ENCODE data around the gene YBX2. TPM values are rescaled to one million over a fixed set of nuclear protein-coding genes. Genes with fewer than 3 reads are reported as not detected.

YBX2 gene
- total and polyA plus RNA-seq, 5 donors, result 1.4 to 5.3 (median 1.9) TPM

- ATAC-seq (no peak), DNase-seq (peak in 1 of 3 donors; percentile 13)
- intact Hi-C loops (cut with DNase I), result no loop called here
- Histone ChIP-seq H3K4me3 (ENCODE audit: low read length) (peak overlapping the region; percentile 73), H3K4me1 (ENCODE audit: control insufficient read depth, insufficient read depth, low read length) (peaks cover 9% of the 10 kb centered on the region), H3K9me3 (ENCODE audit: control insufficient read depth, low read length) (no peaks in the 10 kb centered on the region), H3K27ac (ENCODE audit: low read length) (peak overlapping the region; percentile 95), H3K27me3 (ENCODE audit: control insufficient read depth, insufficient read depth) (no peaks in the 10 kb centered on the region)
- 30% methylated on average over 9 of the region's 9 CpGs for WGBS
These were observed 53.2 kb downstream of the YBX2 start for GRCh38 chr17:7241090-7241733.

- H3K27ac ChIP-seq (ENCODE audit: low read length), result no peak overlapping the region
- intact Hi-C loops (cut with DNase I), result no loop called here
- no peaks in the 10 kb centered on the region for H3K27me3 ChIP-seq (ENCODE audit: control insufficient read depth, insufficient read depth)
- ATAC-seq (no peak), DNase-seq (no peak)
- H3K4me1 ChIP-seq (ENCODE audit: control insufficient read depth, insufficient read depth, low read length), result peaks cover 9% of the 10 kb centered on the region
- 56% methylated on average over 4 of the region's 4 CpGs for WGBS
- no peaks in the 10 kb centered on the region for H3K9me3 ChIP-seq (ENCODE audit: control insufficient read depth, low read length)
- peak overlapping the region; percentile 73 for H3K4me3 ChIP-seq (ENCODE audit: low read length)
These were observed 54.1 kb downstream of the YBX2 start for GRCh38 chr17:7240375-7240774.

GRCh38 chr17:7239091-7240027, 55.1 kb downstream of the YBX2 start, which contains the start of gene PHF23:
TSS of gene PHF23 (minus strand) at chr17:7239457. CDS start at chr17:7239279, 178 bp downstream.
- under 1% methylated on average over 72 of the region's 72 CpGs for WGBS
- H3K4me3 ChIP-seq (ENCODE audit: low read length), result peak within 1 kb of the TSS; percentile 97
- H3K9me3 ChIP-seq (ENCODE audit: control insufficient read depth, low read length), result no peaks in the 10 kb centered on the region
- H3K4me1 ChIP-seq (ENCODE audit: control insufficient read depth, insufficient read depth, low read length), result peaks cover 9% of the 10 kb centered on the region
- H3K27me3 ChIP-seq (ENCODE audit: control insufficient read depth, insufficient read depth), result no peaks in the 10 kb centered on the region
- DNase-seq (peak; percentile 99 to 100 (median 99)), ATAC-seq (peak; percentile 78 to 84)
- H3K27ac ChIP-seq (ENCODE audit: low read length), result peak within 1 kb of the TSS; percentile 68
- intact Hi-C loops (cut with DNase I), result no loop called here

GRCh38 chr17:7238420-7239090, 55.9 kb downstream of the YBX2 start:
- whole genome bisulfite sequencing, result 2% methylated on average over 39 of the region's 39 CpGs
- peak overlapping the region; percentile 97 for H3K4me3 ChIP-seq (ENCODE audit: low read length)
- DNase-seq, result peak in 1 of 3 donors; percentile 68
- H3K27ac ChIP-seq (ENCODE audit: low read length), result peak overlapping the region; percentile 68
- no peak for ATAC-seq
- H3K9me3 ChIP-seq (ENCODE audit: control insufficient read depth, low read length), result no peaks in the 10 kb centered on the region
- peaks cover 9% of the 10 kb centered on the region for H3K4me1 ChIP-seq (ENCODE audit: control insufficient read depth, insufficient read depth, low read length)
- intact Hi-C loops (cut with DNase I), result no loop called here
- H3K27me3 ChIP-seq (ENCODE audit: control insufficient read depth, insufficient read depth), result no peaks in the 10 kb centered on the region

Other genes starting within 250 kb of the YBX2 start
Only the 30 nearest of the 31 such genes appear.
- gene ASGR2, start 179.8 kb downstream of the YBX2 start, total RNA-seq, result under 1 TPM in 3 of 4 donors, not detected in 1; 0.21 to 0.64 (median 0.29) TPM
- gene ASGR2, start 179.8 kb downstream of the YBX2 start, polyA plus RNA-seq, result 0.14 TPM
- gene ASGR1, start 115.3 kb downstream of the YBX2 start, total RNA-seq, result under 1 TPM; 0.35 to 0.86 (median 0.63) TPM
- 0.57 TPM for gene ASGR1, start 115.3 kb downstream of the YBX2 start, polyA plus RNA-seq
- gene DLG4, start 74.8 kb downstream of the YBX2 start, total RNA-seq, result 10 to 100 TPM; 28.7 to 36.2 (median 31.5) TPM
- gene DLG4, start 74.8 kb downstream of the YBX2 start, polyA plus RNA-seq, result 23.3 TPM
- 1,000 to 10,000 TPM in 3 of 4 donors, 100 to 1,000 TPM in 1; 896 to 1,154 (median 1,049) TPM for gene ACADVL, start 74.7 kb downstream of the YBX2 start, total RNA-seq
- gene ACADVL, start 74.7 kb downstream of the YBX2 start, polyA plus RNA-seq, result 1,142 TPM
- gene DVL2, start 60.1 kb downstream of the YBX2 start, total RNA-seq, result 10 to 100 TPM; 20.0 to 26.1 (median 23.4) TPM
- 14.6 TPM for gene DVL2, start 60.1 kb downstream of the YBX2 start, polyA plus RNA-seq
- 10 to 100 TPM; 22.2 to 30.4 (median 24.5) TPM for gene PHF23, start 55.2 kb downstream of the YBX2 start, total RNA-seq
- 18.8 TPM for gene PHF23, start 55.2 kb downstream of the YBX2 start, polyA plus RNA-seq
- 100 to 1,000 TPM; 492 to 540 (median 522) TPM for gene GABARAP, start 52.2 kb downstream of the YBX2 start, total RNA-seq
- gene GABARAP, start 52.2 kb downstream of the YBX2 start, polyA plus RNA-seq, result 741 TPM
- 100 to 1,000 TPM; 118 to 124 (median 122) TPM for gene CTDNEP1, start 42.9 kb downstream of the YBX2 start, total RNA-seq
- 80.1 TPM for gene CTDNEP1, start 42.9 kb downstream of the YBX2 start, polyA plus RNA-seq
- gene ELP5, start 42.4 kb downstream of the YBX2 start, total RNA-seq, result 100 to 1,000 TPM in 1 of 4 donors, 10 to 100 TPM in 3; 37.9 to 100 (median 82.9) TPM
- 41.7 TPM for gene ELP5, start 42.4 kb downstream of the YBX2 start, polyA plus RNA-seq
- gene CLDN7, start 32.2 kb downstream of the YBX2 start, total RNA-seq, result 1 to 10 TPM; 1.8 to 3.4 (median 2.8) TPM
- 2.9 TPM for gene CLDN7, start 32.2 kb downstream of the YBX2 start, polyA plus RNA-seq
- gene SLC2A4, start 12.9 kb downstream of the YBX2 start, total RNA-seq, result 100 to 1,000 TPM in 3 of 4 donors, 10 to 100 TPM in 1; 57.6 to 146 (median 103) TPM
- gene SLC2A4, start 12.9 kb downstream of the YBX2 start, polyA plus RNA-seq, result 83.1 TPM
- 100 to 1,000 TPM; 259 to 311 (median 268) TPM for gene EIF5A, start 13.0 kb upstream of the YBX2 start, total RNA-seq
- gene EIF5A, start 13.0 kb upstream of the YBX2 start, polyA plus RNA-seq, result 301 TPM
- gene GPS2, start 20.7 kb upstream of the YBX2 start, total RNA-seq, result 10 to 100 TPM; 65.0 to 76.1 (median 65.8) TPM
- gene GPS2, start 20.7 kb upstream of the YBX2 start, polyA plus RNA-seq, result 68.4 TPM
- 10 to 100 TPM; 28.3 to 33.4 (median 30.6) TPM for gene NEURL4, start 34.7 kb upstream of the YBX2 start, total RNA-seq
- 23.8 TPM for gene NEURL4, start 34.7 kb upstream of the YBX2 start, polyA plus RNA-seq
- 10 to 100 TPM; 15.0 to 26.4 (median 20.8) TPM for gene ACAP1, start 41.9 kb upstream of the YBX2 start, total RNA-seq
- gene ACAP1, start 41.9 kb upstream of the YBX2 start, polyA plus RNA-seq, result 8.8 TPM
- 1 to 10 TPM; 4.7 to 6.7 (median 6.5) TPM for gene KCTD11, start 57.5 kb upstream of the YBX2 start, total RNA-seq
- gene KCTD11, start 57.5 kb upstream of the YBX2 start, polyA plus RNA-seq, result 7.8 TPM
- not detected for gene TMEM95, start 60.5 kb upstream of the YBX2 start, total RNA-seq
- not detected for gene TMEM95, start 60.5 kb upstream of the YBX2 start, polyA plus RNA-seq
- gene TNK1, start 86.5 kb upstream of the YBX2 start, total RNA-seq, result 1 to 10 TPM; 2.1 to 3.6 (median 3.4) TPM
- 1.7 TPM for gene TNK1, start 86.5 kb upstream of the YBX2 start, polyA plus RNA-seq
- 10 to 100 TPM; 19.8 to 25.0 (median 22.9) TPM for gene PLSCR3, start 99.9 kb upstream of the YBX2 start, total RNA-seq
- 25.9 TPM for gene PLSCR3, start 99.9 kb upstream of the YBX2 start, polyA plus RNA-seq
- 100 to 1,000 TPM in 1 of 4 donors, 10 to 100 TPM in 3; 79.6 to 105 (median 97.3) TPM for gene TMEM256, start 109.5 kb upstream of the YBX2 start, total RNA-seq
- 210 TPM for gene TMEM256, start 109.5 kb upstream of the YBX2 start, polyA plus RNA-seq
- 10 to 100 TPM; 10.7 to 15.7 (median 14.1) TPM for gene NLGN2, start 113.2 kb upstream of the YBX2 start, total RNA-seq
- 6.9 TPM for gene NLGN2, start 113.2 kb upstream of the YBX2 start, polyA plus RNA-seq
- not detected for gene SPEM1, start 125.7 kb upstream of the YBX2 start, total RNA-seq
- gene SPEM1, start 125.7 kb upstream of the YBX2 start, polyA plus RNA-seq, result not detected
- not detected for gene SPEM2, start 131.0 kb upstream of the YBX2 start, total RNA-seq
- gene SPEM2, start 131.0 kb upstream of the YBX2 start, polyA plus RNA-seq, result not detected
- gene SPEM3, start 134.2 kb upstream of the YBX2 start, total RNA-seq, result not detected
- not detected for gene SPEM3, start 134.2 kb upstream of the YBX2 start, polyA plus RNA-seq
- gene TMEM102, start 140.8 kb upstream of the YBX2 start, total RNA-seq, result 1 to 10 TPM; 2.2 to 2.5 (median 2.3) TPM
- 2.1 TPM for gene TMEM102, start 140.8 kb upstream of the YBX2 start, polyA plus RNA-seq
- 10 to 100 TPM; 13.9 to 34.8 (median 23.9) TPM for gene FGF11, start 144.9 kb upstream of the YBX2 start, total RNA-seq
- gene FGF11, start 144.9 kb upstream of the YBX2 start, polyA plus RNA-seq, result 31.7 TPM
- 10 to 100 TPM; 11.4 to 15.6 (median 13.1) TPM for gene CHRNB1, start 150.4 kb upstream of the YBX2 start, total RNA-seq
- 16.1 TPM for gene CHRNB1, start 150.4 kb upstream of the YBX2 start, polyA plus RNA-seq
- 10 to 100 TPM; 73.6 to 86.2 (median 82.2) TPM for gene ZBTB4, start 185.0 kb upstream of the YBX2 start, total RNA-seq
- gene ZBTB4, start 185.0 kb upstream of the YBX2 start, polyA plus RNA-seq, result 41.7 TPM
- not detected for gene SLC35G6, start 186.8 kb upstream of the YBX2 start, total RNA-seq
- gene SLC35G6, start 186.8 kb upstream of the YBX2 start, polyA plus RNA-seq, result not detected
- 10 to 100 TPM; 41.9 to 51.4 (median 47.4) TPM for gene POLR2A, start 189.7 kb upstream of the YBX2 start, total RNA-seq
- gene POLR2A, start 189.7 kb upstream of the YBX2 start, polyA plus RNA-seq, result 22.3 TPM

Measured in right cardiac atrium (tissue), 5 donors.